HL-60/S4 treated with phorbol 12-myristate 13-acetate at 8.2 ng/mL for 4 days and 3 days (cell line): ENCODE data around the gene VPS18.

Experiments used
- in situ Hi-C: fragments of 300-500 bp; cut with MboI; formaldehyde crosslinking; loops from 2 replicates; pipeline ENCODE4 v1.15.0; 2022; ENCODE audit warnings: low sequenced_read_pairs

The VPS18 gene

GRCh38 chr15:40932649-40933516 lies 38.6 kb downstream of the VPS18 start:
- in situ Hi-C loops, result no loop called here

GRCh38 chr15:40933517-40933902 lies 39.3 kb downstream of the VPS18 start:
- in situ Hi-C loops, result no loop called here

GRCh38 chr15:40934457-40934856 lies 40.2 kb downstream of the VPS18 start:
- in situ Hi-C loops, result no loop called here

GRCh38 chr15:40936234-40936708 lies 42.0 kb downstream of the VPS18 start:
- in situ Hi-C loops, result no loop called here

- in situ Hi-C loops, result no loop called here
These were observed 42.7 kb downstream of the VPS18 start for GRCh38 chr15:40936709-40937666.

- in situ Hi-C loops, result no loop called here
These were observed 43.7 kb downstream of the VPS18 start for GRCh38 chr15:40937762-40938535.

- in situ Hi-C loops, result no loop called here
These were observed 44.3 kb downstream of the VPS18 start for GRCh38 chr15:40938536-40938870.

- in situ Hi-C loops, result no loop called here
These were observed 46.1 kb downstream of the VPS18 start for GRCh38 chr15:40940296-40940801.

GRCh38 chr15:40941068-40941527 lies 46.8 kb downstream of the VPS18 start:
- in situ Hi-C loops, result no loop called here

- in situ Hi-C loops, result no loop called here
These were observed 47.5 kb downstream of the VPS18 start for GRCh38 chr15:40941528-40942336.

GRCh38 chr15:40942337-40942854 lies 48.1 kb downstream of the VPS18 start:
- in situ Hi-C loops, result no loop called here

GRCh38 chr15:40942878-40943277 lies 48.6 kb downstream of the VPS18 start:
- in situ Hi-C loops, result no loop called here

GRCh38 chr15:40943764-40944365 lies 49.6 kb downstream of the VPS18 start:
- in situ Hi-C loops, result no loop called here

- in situ Hi-C loops, result no loop called here
These were observed 50.5 kb downstream of the VPS18 start for GRCh38 chr15:40944510-40945296.

- in situ Hi-C loops, result no loop called here
These were observed 54.6 kb downstream of the VPS18 start for GRCh38 chr15:40948706-40949473.

GRCh38 chr15:40949756-40950207 lies 55.5 kb downstream of the VPS18 start:
- in situ Hi-C loops, result no loop called here

GRCh38 chr15:40951764-40952163 lies 57.5 kb downstream of the VPS18 start:
- in situ Hi-C loops, result no loop called here
